OCI-M2 (cell line): ENCODE measurements around the gene IDUA.

Experiments
- DNase-seq: peaks from one replicate; lab custom pipeline; 2025; ENCODE audit not compliant: unreplicated experiment; lab: John Stamatoyannopoulos, UW

Gene IDUA

GRCh38 chr4:1027915-1028238, 41.0 kb downstream of the IDUA start:
- DNase-seq = no peak

- DNase-seq = no peak
Measured at GRCh38 chr4:1028574-1029220, 41.9 kb downstream of the IDUA start.

GRCh38 chr4:1029529-1029928, 42.7 kb downstream of the IDUA start:
- no peak for DNase-seq

DNA sequence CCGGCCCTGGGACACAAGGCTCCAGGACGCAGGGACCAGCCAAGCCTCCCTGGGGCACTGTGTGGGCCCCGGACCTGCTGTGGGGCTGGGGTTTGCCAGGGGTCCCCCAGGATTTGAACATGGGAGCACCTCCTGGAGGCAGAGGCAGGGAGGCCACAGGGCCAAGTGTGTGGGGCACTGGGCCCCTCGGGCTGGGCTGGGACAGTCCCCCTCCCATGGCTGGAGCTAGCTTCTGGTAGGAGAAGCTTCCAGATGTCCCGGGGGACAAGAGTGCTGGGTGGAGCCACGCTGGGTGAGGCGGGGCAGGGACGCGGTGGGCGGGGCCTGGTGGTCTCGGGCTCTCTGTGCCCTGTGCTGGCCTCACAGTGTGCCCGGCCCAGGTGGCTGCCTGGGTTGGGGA, 43.2 kb downstream of the IDUA start:
- no peak for DNase-seq

DNA sequence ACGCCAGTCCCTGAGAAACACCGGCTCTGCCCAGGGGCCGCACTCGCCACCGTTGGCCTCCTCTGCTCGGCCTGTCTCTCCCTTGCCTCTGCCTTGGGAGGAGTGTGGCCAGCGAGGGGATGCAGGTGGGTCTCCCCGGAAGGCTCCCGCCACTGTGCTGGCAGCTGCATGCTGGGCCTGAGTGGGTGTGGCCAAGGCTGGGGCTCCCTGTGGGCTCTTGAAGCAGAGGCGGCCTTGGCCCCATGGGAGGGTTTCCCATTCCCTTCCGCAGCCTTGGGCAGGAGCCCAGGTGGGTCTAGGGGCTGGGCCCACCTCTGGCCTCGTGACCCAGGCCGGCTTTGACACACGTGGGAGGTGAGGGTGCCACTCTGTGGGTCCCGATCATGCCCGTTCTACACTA, 43.7 kb downstream of the IDUA start:
- no peak for DNase-seq

- DNase-seq = no peak
Measured at GRCh38 chr4:1031346-1031745, 44.5 kb downstream of the IDUA start.

DNA sequence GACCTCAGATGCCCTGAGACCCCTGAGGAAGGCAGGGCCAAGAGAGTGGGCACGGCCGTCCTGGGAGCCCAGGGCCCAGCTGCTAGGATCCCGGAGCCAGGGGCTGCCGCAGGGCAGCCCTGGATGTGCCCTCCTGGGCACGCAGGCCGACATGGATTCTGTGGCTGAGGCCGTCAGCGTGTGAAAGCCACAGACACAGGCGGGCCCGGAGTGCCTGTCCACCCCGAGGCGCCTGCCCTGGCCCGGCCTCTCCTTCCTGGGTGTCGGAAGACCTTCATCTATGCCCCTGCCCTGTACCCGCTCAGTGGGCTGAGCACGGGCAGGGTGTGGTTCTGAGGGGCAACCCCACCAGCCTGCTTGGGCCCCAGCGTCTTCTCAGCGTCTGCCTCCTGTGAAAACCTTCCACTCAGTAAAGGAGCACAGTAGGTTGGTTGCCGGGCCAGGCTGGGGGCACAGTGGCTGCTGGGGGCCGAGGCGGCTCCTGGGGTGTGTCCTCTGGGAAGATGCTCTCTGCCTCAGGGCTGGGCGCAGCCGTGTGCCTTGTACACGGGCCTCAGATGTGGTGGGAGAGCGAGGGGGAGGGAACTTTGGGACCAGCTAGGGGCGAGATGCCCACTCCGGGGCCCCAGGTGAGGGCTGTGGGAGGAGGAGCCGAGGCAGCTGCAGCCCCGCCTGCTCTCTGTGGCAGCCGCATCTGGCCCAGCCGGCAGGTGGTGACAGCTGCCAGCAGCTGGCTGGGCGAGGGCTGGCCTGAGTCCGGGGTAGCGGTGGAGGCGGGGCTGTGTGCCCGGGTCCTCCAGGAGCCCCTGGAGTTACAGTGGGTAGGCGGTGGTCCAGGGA, 45.3 kb downstream of the IDUA start:
- DNase-seq = no peak

GRCh38 chr4:1032861-1033260, 46.0 kb downstream of the IDUA start:
- DNase-seq = no peak

- no peak for DNase-seq
Measured at GRCh38 chr4:1033840-1034551, 47.2 kb downstream of the IDUA start.

DNA sequence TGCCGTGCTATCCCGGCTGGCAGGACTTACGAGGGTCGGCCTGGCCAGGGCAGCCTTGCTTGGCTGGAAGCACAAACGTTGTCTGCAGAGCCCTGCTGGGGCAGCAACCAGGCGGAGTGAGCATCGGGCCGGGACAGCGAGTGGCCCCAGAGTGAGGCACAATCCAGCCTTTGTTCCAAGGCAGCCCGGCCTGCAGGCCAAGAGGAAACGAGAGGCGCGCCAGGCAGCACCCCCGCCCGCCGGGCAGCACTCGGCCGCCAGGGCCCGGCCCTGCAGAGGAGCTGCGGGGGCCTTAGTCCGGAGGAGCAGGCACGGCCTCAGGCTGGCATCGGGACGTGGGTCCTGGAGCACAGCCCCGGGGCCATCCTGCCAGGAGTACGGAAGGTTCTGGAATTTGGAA, 48.7 kb downstream of the IDUA start:
- no peak for DNase-seq

DNA sequence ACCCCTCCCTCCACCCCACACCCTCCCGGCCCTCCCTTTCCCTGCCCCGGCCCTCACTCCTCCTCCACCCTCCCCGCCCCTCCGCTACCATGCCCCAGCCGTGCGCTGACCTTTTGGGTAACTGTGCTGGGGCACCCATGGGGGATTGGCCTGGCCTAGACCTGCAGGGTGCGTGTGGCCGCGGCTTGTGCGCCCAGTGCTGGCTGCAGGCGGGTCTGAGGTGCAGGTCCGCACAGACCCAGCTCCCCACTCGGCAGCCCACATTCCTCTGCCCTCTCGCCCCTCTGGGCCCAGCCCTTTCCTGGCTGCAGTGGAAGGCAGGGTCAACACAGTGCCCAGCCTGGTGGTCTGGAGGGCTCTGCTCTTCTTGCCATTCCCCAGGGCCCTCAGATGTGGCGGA, 49.3 kb downstream of the IDUA start:
- DNase-seq = no peak

- no peak for DNase-seq
Measured at GRCh38 chr4:1036976-1037810, 50.3 kb downstream of the IDUA start.

DNA sequence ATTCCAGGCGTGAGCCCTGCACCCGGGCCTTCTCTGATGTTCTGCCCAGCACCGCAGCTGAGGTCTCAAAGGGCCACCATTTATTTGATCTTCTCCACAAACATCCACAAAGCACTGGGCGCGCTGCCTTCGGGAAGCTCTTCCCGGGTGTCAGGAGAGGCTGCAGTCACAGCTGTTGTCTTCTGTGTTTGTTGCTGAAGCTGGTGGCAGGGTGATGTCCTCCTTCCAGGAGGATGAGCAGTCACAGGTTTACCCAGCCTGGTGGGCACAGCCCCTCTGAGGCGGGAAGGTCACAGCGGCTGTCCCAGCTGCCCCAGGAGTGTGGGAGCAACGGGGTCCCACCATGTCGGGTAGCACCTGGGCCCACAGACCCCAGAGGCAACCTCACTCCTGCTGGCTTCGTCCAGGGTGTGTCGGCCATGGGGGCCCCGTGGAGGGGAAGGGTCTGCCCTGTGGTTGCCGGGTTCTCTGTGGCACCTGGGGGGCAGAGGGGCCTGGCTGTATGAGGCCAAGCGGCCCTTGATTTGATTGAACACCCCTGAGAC, 52.2 kb downstream of the IDUA start:
- no peak for DNase-seq

GRCh38 chr4:1039493-1040343, 52.9 kb downstream of the IDUA start:
- no peak for DNase-seq

DNA sequence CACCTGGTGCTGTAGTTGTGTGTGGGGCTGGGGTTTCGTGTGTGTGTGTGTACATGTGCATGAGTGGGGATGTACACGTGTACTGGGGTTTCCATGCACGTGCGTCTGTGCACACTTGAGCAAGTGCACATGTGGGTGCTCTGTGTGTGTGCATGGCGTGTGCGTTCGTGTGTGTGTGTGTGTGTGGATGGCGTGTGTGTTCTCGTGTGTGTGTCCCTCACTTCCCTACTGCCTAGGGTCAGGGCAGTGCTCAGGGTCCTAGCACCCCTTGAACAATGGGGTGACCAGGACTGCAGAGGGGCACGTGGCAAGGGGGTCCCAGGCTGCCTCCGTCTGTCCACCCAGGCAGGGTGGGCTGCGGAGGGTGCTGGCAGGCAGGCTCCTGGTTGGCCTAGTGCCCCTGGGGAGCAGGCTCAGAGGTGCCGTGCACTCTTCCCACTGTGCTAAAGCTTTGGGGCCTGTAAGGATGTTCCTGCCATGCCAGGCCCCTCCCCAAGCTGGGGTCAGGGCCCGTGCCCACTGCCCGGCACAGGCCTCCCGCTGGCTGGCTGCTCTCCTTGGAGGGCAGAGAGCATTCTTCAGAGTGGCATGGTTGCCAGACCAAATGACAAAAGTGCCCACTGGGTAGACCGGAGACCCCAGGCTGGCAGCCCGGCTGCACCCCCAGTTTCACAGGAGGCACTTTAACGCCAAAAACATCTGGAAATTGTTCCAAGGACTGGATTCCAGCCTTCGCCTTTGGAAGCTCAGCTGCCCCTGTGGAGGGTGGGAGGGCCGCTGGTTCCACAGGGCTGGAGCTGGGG, 53.7 kb downstream of the IDUA start:
- no peak for DNase-seq

GRCh38 chr4:1041147-1041935, 54.5 kb downstream of the IDUA start:
- DNase-seq = no peak

DNA sequence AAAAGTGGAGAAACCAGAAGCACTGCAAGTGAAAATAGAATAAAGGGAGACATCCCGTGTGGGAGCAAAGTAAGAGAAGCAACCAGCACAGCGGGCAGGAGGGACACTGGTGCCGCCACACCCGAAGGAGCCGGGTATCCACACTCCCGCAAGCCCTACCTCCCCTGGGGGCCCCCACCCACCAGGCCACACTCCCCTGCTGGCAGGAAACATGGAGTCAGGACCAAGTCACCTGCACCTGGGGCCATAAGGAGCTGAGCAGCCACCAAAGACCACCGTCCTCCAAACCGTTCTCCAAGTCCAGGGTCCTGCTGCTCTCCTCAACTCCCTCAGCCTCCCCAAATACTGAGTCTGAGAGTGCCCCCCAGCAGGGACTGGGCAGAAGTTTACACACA, 55.1 kb downstream of the IDUA start:
- DNase-seq = no peak

DNA sequence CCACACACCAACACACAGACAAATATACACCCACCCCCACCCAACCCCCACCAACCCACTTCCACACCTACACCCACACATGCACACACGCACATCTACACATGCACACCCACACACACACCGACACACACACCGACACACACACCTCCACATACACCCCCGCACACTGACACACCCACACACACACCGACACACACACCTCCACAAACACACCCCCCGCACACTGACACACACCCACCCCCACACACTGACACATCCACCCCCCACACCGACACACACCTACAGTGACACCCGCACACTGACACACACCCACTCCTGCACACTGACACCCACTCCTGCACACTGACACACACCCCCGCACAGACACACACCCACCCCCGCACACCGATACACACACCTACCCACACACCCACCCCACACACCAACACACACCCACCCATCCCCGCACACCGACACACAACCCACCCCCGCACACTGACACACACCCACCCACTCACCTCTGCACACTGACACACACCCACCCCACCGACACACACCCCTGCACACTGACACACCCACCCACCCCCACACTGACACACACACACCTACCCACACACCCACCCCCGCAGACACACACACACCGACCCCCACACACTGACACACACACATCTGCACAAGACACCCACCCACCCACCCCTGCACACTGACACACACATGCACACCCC, 55.7 kb downstream of the IDUA start:
- no peak for DNase-seq
